Stomach smooth muscle (tissue), 2 donors: Measurements from ENCODE around the gene C1orf21.
"Not testable (repeated sequence)": the region's sequence is repeated elsewhere in the genome, so short reads cannot be mapped to it uniquely, and the experiment has no call there.

Experiments
- H3K27ac ChIP-seq: one replicate; pipeline ENCODE4 v1.7.0; 2013; ENCODE audit warnings: mild to moderate bottlenecking, low read length, inconsistent platforms
- H3K27me3 ChIP-seq, 2 donors: one replicate each; pipeline ENCODE4 v1.7.0; 2013; ENCODE audit warnings: low read length in 2 of 2; ENCODE audit not compliant: insufficient read depth in 2 of 2, control insufficient read depth in 1 of 2
- H3K36me3 ChIP-seq, 2 donors: one replicate each; pipeline ENCODE4 v1.7.0; 2013; ENCODE audit warnings: low read length in 2 of 2; ENCODE audit not compliant: control insufficient read depth in 2 of 2, insufficient read depth in 2 of 2
- H3K4me1 ChIP-seq: one replicate; pipeline ENCODE4 v1.7.0; 2013; ENCODE audit warnings: low read length; ENCODE audit not compliant: control insufficient read depth, insufficient read depth
- H3K4me3 ChIP-seq, 2 donors: one replicate each; pipeline ENCODE4 v1.7.0; 2013; ENCODE audit warnings: low read length in 2 of 2
- H3K9ac ChIP-seq, 2 donors: one replicate each; pipeline ENCODE4 v1.7.0; 2013; ENCODE audit warnings: low read length in 2 of 2, mild to moderate bottlenecking in 1 of 2
- H3K9me3 ChIP-seq, 2 donors: one replicate each; pipeline ENCODE4 v1.7.0; 2013; ENCODE audit warnings: low read length in 2 of 2; ENCODE audit not compliant: control insufficient read depth in 2 of 2
- donor health status: healthy.
- donor health status: Pancreatic carcinoma.

Gene C1orf21

GRCh38 chr1:184596950-184597645, 210.3 kb downstream of the C1orf21 start:
- H3K9me3 ChIP-seq, result no peaks in the 10 kb centered on the region
- H3K27ac ChIP-seq, result no peak overlapping the region
- H3K4me1 ChIP-seq, result no peaks in the 10 kb centered on the region
- no peak overlapping the region for H3K4me3 ChIP-seq
- peaks cover 0 to 4% of the 10 kb centered on the region in 2 donors for H3K36me3 ChIP-seq
- no peak overlapping the region for H3K9ac ChIP-seq
- no peaks in the 10 kb centered on the region for H3K27me3 ChIP-seq

- Histone ChIP-seq H3K4me1 (no peaks in the 10 kb centered on the region), H3K27ac (no peak overlapping the region), H3K9me3 (no peaks in the 10 kb centered on the region), H3K27me3 (no peaks in the 10 kb centered on the region), H3K9ac (no peak overlapping the region), H3K4me3 (no peak overlapping the region), H3K36me3 (peaks cover 0 to 4% of the 10 kb centered on the region in 2 donors)
Observed at GRCh38 chr1:184597650-184598357, 211.0 kb downstream of the C1orf21 start.

GRCh38 chr1:184598403-184599193, 211.8 kb downstream of the C1orf21 start:
- H3K27ac ChIP-seq, result no peak overlapping the region
- H3K9me3 ChIP-seq, result no peaks in the 10 kb centered on the region
- H3K36me3 ChIP-seq, result no peaks in the 10 kb centered on the region
- no peaks in the 10 kb centered on the region for H3K4me1 ChIP-seq
- H3K4me3 ChIP-seq, result no peak overlapping the region
- no peak overlapping the region for H3K9ac ChIP-seq
- H3K27me3 ChIP-seq, result no peaks in the 10 kb centered on the region

GRCh38 chr1:184604152-184604900, 217.5 kb downstream of the C1orf21 start:
- H3K27ac ChIP-seq, result no peak overlapping the region
- H3K36me3 ChIP-seq, result no peaks in the 10 kb centered on the region
- no peaks in the 10 kb centered on the region for H3K27me3 ChIP-seq
- no peaks in the 10 kb centered on the region for H3K9me3 ChIP-seq
- no peak overlapping the region for H3K9ac ChIP-seq
- H3K4me1 ChIP-seq, result peaks cover 4% of the 10 kb centered on the region
- no peak overlapping the region for H3K4me3 ChIP-seq

GRCh38 chr1:184605941-184606340, 219.1 kb downstream of the C1orf21 start:
- no peak overlapping the region for H3K4me3 ChIP-seq
- no peaks in the 10 kb centered on the region for H3K27me3 ChIP-seq
- no peak overlapping the region for H3K27ac ChIP-seq
- H3K9ac ChIP-seq, result no peak overlapping the region
- no peaks in the 10 kb centered on the region for H3K9me3 ChIP-seq
- peaks cover 6% of the 10 kb centered on the region for H3K4me1 ChIP-seq
- no peaks in the 10 kb centered on the region for H3K36me3 ChIP-seq

- H3K4me3 ChIP-seq, result no peak overlapping the region
- no peak overlapping the region for H3K27ac ChIP-seq
- peaks cover 12% of the 10 kb centered on the region for H3K4me1 ChIP-seq
- H3K9me3 ChIP-seq, result no peaks in the 10 kb centered on the region
- no peaks in the 10 kb centered on the region for H3K36me3 ChIP-seq
- H3K9ac ChIP-seq, result no peak overlapping the region
- H3K27me3 ChIP-seq, result no peaks in the 10 kb centered on the region
Observed at GRCh38 chr1:184606786-184607185, 220.0 kb downstream of the C1orf21 start.

GRCh38 chr1:184608581-184608980, 221.8 kb downstream of the C1orf21 start:
- H3K4me3 ChIP-seq, result no peak overlapping the region
- H3K4me1 ChIP-seq, result peaks cover 12% of the 10 kb centered on the region
- H3K9me3 ChIP-seq, result no peaks in the 10 kb centered on the region
- no peaks in the 10 kb centered on the region for H3K36me3 ChIP-seq
- peak overlapping the region; percentile 32 for H3K27ac ChIP-seq
- no peak overlapping the region for H3K9ac ChIP-seq
- no peaks in the 10 kb centered on the region for H3K27me3 ChIP-seq

- Histone ChIP-seq H3K27ac (peak overlapping the region; percentile 32), H3K4me1 (peaks cover 12% of the 10 kb centered on the region)
Observed at GRCh38 chr1:184608990-184609389, 222.2 kb downstream of the C1orf21 start.

GRCh38 chr1:184610876-184611595, 224.2 kb downstream of the C1orf21 start:
- H3K4me1 ChIP-seq, result peaks cover 12% of the 10 kb centered on the region
- no peaks in the 10 kb centered on the region for H3K36me3 ChIP-seq
- peak overlapping the region; percentile 50 for H3K27ac ChIP-seq
- H3K27me3 ChIP-seq, result no peaks in the 10 kb centered on the region
- peak overlapping the region; percentile 22 to 79 for H3K9ac ChIP-seq
- peak overlapping the region; percentile 60 to 64 for H3K4me3 ChIP-seq
- H3K9me3 ChIP-seq, result no peaks in the 10 kb centered on the region

More at GRCh38 chr1:184608990-184609389, 222.2 kb downstream of the C1orf21 start:
- Histone ChIP-seq H3K27me3 (no peaks in the 10 kb centered on the region), H3K9ac (no peak overlapping the region), H3K36me3 (no peaks in the 10 kb centered on the region), H3K4me3 (no peak overlapping the region), H3K9me3 (no peaks in the 10 kb centered on the region)

GRCh38 chr1:184612229-184612628, 225.4 kb downstream of the C1orf21 start:
- H3K4me1 ChIP-seq, result peaks cover 10% of the 10 kb centered on the region
- not testable (repeated sequence) for H3K27me3 ChIP-seq, H3K27ac ChIP-seq, H3K36me3 ChIP-seq, H3K9me3 ChIP-seq, H3K9ac ChIP-seq, H3K4me3 ChIP-seq
